Occipital lobe (tissue), 3 donors: ENCODE data around the gene EFTUD2. TPM values are rescaled to one million over a fixed set of nuclear protein-coding genes. Genes with fewer than 3 reads are reported as not detected.
"Not testable (repeated sequence)": the region's sequence is repeated elsewhere in the genome, so short reads cannot be mapped to it uniquely, and the experiment has no call there.

Source experiments
- DNase-seq: peaks from one replicate; lab custom pipeline; 2025; lab: John Stamatoyannopoulos, UW
- small RNA-seq: library from RNA; depleted of rRNA; stranded (forward); fragments of <200 nt; gene quantifications from one replicate; pipeline ENCODE3, GENCODE V24; 2014
- total RNA-seq: library from RNA; depleted of rRNA; stranded (reverse); fragments of >200 nt; gene quantifications from one replicate; pipeline ENCODE4 v1.2.3, GENCODE V29; 2014

Gene EFTUD2
- total RNA-seq, 1 donor from 2014 or later = 88.9 TPM

GRCh38 chr17:44808656-44809388 is 90.4 kb downstream of the EFTUD2 start:
- DNase-seq = not testable (repeated sequence)

DNA sequence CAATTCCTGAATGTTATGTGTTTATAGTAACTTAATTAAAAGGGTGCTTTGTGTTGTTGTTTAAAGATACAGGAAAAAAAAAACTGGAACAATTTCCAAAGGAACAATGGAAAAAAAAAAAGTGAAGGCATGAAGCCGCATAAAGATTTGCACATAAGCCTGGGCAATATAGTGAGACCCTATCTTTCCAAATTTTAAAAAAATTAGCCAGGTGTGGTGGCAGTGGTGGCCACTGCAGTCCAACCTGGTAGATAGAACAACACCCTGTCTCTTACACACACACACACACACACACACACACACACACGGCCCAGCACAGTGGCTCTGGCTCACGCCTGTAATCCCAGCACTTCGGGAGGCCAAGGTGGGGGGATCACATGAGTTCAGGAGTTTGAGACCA is 91.1 kb downstream of the EFTUD2 start:
- DNase-seq = no peak

DNA sequence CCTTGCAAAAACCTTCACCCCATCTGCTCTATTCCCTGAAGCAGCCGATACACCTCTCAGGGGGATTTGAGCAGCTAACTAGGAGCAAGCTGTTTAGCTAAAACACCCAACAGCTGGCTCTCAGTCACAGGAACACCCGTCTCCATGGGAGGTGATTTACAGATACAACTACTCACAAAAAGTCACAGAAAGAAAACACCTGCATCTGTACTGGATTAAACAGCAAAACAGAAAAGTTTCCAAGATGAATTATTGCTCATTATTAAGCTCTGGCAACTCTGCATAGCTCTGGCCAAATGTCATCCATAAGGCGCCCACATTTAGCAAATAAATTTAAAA is 91.5 kb downstream of the EFTUD2 start:
- no peak for DNase-seq

GRCh38 chr17:44807093-44807816 is 92.0 kb downstream of the EFTUD2 start:
- DNase-seq = no peak

- no peak for DNase-seq
These were observed 94.7 kb downstream of the EFTUD2 start for GRCh38 chr17:44804302-44805089.

- no peak for DNase-seq
These were observed 97.4 kb downstream of the EFTUD2 start for GRCh38 chr17:44801880-44802279.

Small RNAs within 50 kb of the gene (small RNA-seq; reads per million reads assigned to genes)
- gene CCDC103 = not detected
- not detected for gene MIR6783
- not detected for gene RN7SL405P

Other genes starting within 250 kb of the EFTUD2 start
- gene MEIOC, start 243.0 kb downstream of the EFTUD2 start, total RNA-seq = 0.47 TPM
- gene CCDC43, start 209.7 kb downstream of the EFTUD2 start, total RNA-seq = 39.1 TPM
- gene DBF4B, start 190.8 kb downstream of the EFTUD2 start, total RNA-seq = 3.1 TPM
- 19.0 TPM for gene ADAM11, start 140.5 kb downstream of the EFTUD2 start, total RNA-seq
- 81.3 TPM for gene GJC1, start 69.2 kb downstream of the EFTUD2 start, total RNA-seq
- 3.7 TPM for gene HIGD1B, start 51.6 kb downstream of the EFTUD2 start, total RNA-seq
- 708 TPM for gene GFAP, start 16.1 kb upstream of the EFTUD2 start, total RNA-seq
- gene KIF18B, start 48.3 kb upstream of the EFTUD2 start, total RNA-seq = 0.16 TPM
- 4.1 TPM for gene C1QL1, start 68.9 kb upstream of the EFTUD2 start, total RNA-seq
- 47.6 TPM for gene DCAKD, start 152.2 kb upstream of the EFTUD2 start, total RNA-seq
- gene NMT1, start 161.9 kb upstream of the EFTUD2 start, total RNA-seq = 27.9 TPM
- 3.1 TPM for gene PLCD3, start 233.1 kb upstream of the EFTUD2 start, total RNA-seq
- 3.0 TPM for gene ACBD4, start 236.2 kb upstream of the EFTUD2 start, total RNA-seq
- gene HEXIM1, start 249.0 kb upstream of the EFTUD2 start, total RNA-seq = 8.0 TPM